PFSK-1 (cell line): ENCODE measurements around the gene SCGB1A1.

Source experiments
- FOXP2 ChIP-seq: optimal IDR thresholded peaks from 2 replicates; pipeline ENCODE3; 2011; ENCODE audit warnings: borderline replicate concordance, control low read depth, inconsistent platforms; ENCODE audit not compliant: insufficient read depth; ENCODE audit errors: extremely low read length, extremely low read depth
- POLR2AphosphoS5 ChIP-seq: IDR thresholded peaks from 2 replicates; pipeline ENCODE4 v1.6.1; 2012; ENCODE audit warnings: low read depth, mild to moderate bottlenecking, control low read depth, low read length, moderate library complexity
- REST ChIP-seq, 2 experiments: IDR thresholded peaks; 2 replicates each; pipeline versions ENCODE4 v1.6.1 to v1.8.0; 2011 to 2012; ENCODE audit warnings: low read depth in 2 of 2, low read length in 2 of 2, control low read depth in 1 of 2, inconsistent platforms in 1 of 2, mild to moderate bottlenecking in 1 of 2, moderate library complexity in 1 of 2; ENCODE audit not compliant: insufficient read depth in 1 of 2
- SIN3A ChIP-seq: IDR thresholded peaks from 2 replicates; pipeline ENCODE4 v1.6.1; 2012; ENCODE audit warnings: mild to moderate bottlenecking, low read length, moderate library complexity, borderline replicate concordance; ENCODE audit not compliant: insufficient read depth
- TAF1 ChIP-seq: IDR thresholded peaks from 2 replicates; pipeline ENCODE4 v1.6.1; 2012; ENCODE audit warnings: low read length, control low read depth, borderline replicate concordance; ENCODE audit not compliant: insufficient read depth

The SCGB1A1 gene

GRCh38 chr11:62461740-62462507 lies 43.1 kb downstream of the SCGB1A1 start:
- peak; percentile 47; the same call in 1 of the 2 replicates for TF ChIP-seq SIN3A
- TF ChIP-seq FOXP2: no peak

GRCh38 chr11:62462508-62462892 lies 43.7 kb downstream of the SCGB1A1 start:
- no peak for TF ChIP-seq POLR2AphosphoS5
- no peak for TF ChIP-seq REST (IDR thresholded peaks at IDR 0.05; ENCODE audit: insufficient read depth in 1 of 2, low read depth in 2 of 2, low read length in 2 of 2)
- no peak for TF ChIP-seq SIN3A
- TF ChIP-seq FOXP2: no peak
- TF ChIP-seq TAF1: no peak

- TF ChIP-seq FOXP2: no peak
- no peak for TF ChIP-seq SIN3A
- TF ChIP-seq POLR2AphosphoS5: no peak
- TF ChIP-seq TAF1: no peak
- TF ChIP-seq REST (IDR thresholded peaks at IDR 0.05; ENCODE audit: insufficient read depth in 1 of 2, low read depth in 2 of 2, low read length in 2 of 2): no peak
Measured at GRCh38 chr11:62463121-62463542, 44.3 kb downstream of the SCGB1A1 start.

- no peak for TF ChIP-seq REST (IDR thresholded peaks at IDR 0.05; ENCODE audit: insufficient read depth in 1 of 2, low read depth in 2 of 2, low read length in 2 of 2)
- no peak for TF ChIP-seq FOXP2
- TF ChIP-seq SIN3A: no peak
- TF ChIP-seq POLR2AphosphoS5: no peak
- TF ChIP-seq TAF1: no peak
Measured at GRCh38 chr11:62464655-62465054, 45.8 kb downstream of the SCGB1A1 start.

- TF ChIP-seq FOXP2 (no peak), SIN3A (no peak), REST (IDR thresholded peaks at IDR 0.05; ENCODE audit: insufficient read depth in 1 of 2, low read depth in 2 of 2, low read length in 2 of 2) (no peak), TAF1 (no peak), POLR2AphosphoS5 (no peak)
Measured at GRCh38 chr11:62466444-62466843, 47.6 kb downstream of the SCGB1A1 start.
